ENCODE measurements around the gene ZIC1. TPM values are rescaled to one million over a fixed set of nuclear protein-coding genes. Genes with fewer than 3 reads are reported as not detected.

ZIC1 gene
- total and polyA plus RNA-seq, 9 donors, result 0.05 to 0.45 (median 0.14) TPM; not detected in 5

DNA sequence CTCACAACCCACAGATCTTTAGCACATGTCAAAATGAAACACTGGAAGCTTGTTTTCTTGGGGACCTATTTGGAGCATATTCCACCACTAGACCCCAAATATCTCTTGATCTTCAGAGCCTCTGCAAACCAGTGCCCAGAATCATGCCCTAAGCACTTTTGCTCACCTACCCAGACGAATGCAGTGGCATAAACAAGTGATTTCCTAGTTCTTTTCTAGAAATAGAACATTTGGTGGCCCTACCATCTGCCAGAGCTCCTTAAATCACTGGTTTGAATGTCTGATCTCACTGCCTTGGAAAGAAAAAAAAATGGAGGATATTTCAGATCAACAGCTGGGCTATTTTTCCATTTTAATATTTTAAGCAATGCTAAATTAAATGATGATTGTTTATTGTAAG is 8.2 kb upstream of the ZIC1 start:
- Histone ChIP-seq H3K27ac (no peak overlapping the region), H3K4me3 (no peak overlapping the region), H3K9me3 (peaks cover 0 to 9% of the 10 kb centered on the region in 2 donors), H3K27me3 (no peaks in the 10 kb centered on the region), H3K36me3 (no peaks in the 10 kb centered on the region), H3K4me1 (ENCODE audit: insufficient read depth) (no peaks in the 10 kb centered on the region)
- WGBS, 3 donors, result 12 to 20% (median 15%) methylated on average over 1 of the region's 1 CpG
- intact Hi-C loops (cut with DNase I), result no loop called here
- TF ChIP-seq EP300 (IDR thresholded peaks at IDR 0.05) (no peak), POLR2A (IDR thresholded peaks at IDR 0.05) (no peak)
- TF ChIP-seq, protein P1, sequence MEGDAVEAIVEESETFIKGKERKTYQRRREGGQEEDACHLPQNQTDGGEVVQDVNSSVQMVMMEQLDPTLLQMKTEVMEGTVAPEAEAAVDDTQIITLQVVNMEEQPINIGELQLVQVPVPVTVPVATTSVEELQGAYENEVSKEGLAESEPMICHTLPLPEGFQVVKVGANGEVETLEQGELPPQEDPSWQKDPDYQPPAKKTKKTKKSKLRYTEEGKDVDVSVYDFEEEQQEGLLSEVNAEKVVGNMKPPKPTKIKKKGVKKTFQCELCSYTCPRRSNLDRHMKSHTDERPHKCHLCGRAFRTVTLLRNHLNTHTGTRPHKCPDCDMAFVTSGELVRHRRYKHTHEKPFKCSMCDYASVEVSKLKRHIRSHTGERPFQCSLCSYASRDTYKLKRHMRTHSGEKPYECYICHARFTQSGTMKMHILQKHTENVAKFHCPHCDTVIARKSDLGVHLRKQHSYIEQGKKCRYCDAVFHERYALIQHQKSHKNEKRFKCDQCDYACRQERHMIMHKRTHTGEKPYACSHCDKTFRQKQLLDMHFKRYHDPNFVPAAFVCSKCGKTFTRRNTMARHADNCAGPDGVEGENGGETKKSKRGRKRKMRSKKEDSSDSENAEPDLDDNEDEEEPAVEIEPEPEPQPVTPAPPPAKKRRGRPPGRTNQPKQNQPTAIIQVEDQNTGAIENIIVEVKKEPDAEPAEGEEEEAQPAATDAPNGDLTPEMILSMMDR (IDR thresholded peaks at IDR 0.05), result no peak
- DNase-seq, result no peak

DNA sequence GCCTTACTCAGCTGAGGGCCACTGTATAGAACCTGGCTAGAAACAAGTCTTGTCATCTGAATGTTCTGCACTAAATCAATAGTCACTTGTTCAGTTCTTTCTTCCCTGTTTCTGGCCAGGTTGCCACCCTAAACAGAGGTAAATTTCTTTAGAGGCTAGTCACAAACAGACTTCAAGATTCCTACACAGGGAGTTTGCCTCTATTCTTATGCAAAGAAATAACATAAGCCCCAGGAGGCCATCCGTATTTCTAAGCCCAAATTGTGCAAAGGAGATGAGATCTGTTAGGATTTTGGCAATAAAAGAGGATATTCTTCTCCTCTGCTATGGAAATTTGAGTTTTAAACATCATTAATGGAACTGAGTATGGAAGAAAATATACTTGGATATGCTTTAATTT is 7.7 kb upstream of the ZIC1 start:
- TF ChIP-seq POLR2A (IDR thresholded peaks at IDR 0.05) (no peak), EP300 (IDR thresholded peaks at IDR 0.05) (no peak)
- TF ChIP-seq, protein P1 (IDR thresholded peaks at IDR 0.05), result no peak
- Histone ChIP-seq H3K4me3 (no peak overlapping the region), H3K36me3 (no peaks in the 10 kb centered on the region), H3K9me3 (peaks cover 0 to 9% of the 10 kb centered on the region in 2 donors), H3K27me3 (no peaks in the 10 kb centered on the region), H3K4me1 (ENCODE audit: insufficient read depth) (no peaks in the 10 kb centered on the region), H3K27ac (no peak overlapping the region)
- 13 to 24% (median 16%) methylated on average over 1 of the region's 1 CpG for WGBS, 3 donors
- no peak for DNase-seq
- intact Hi-C loops (cut with DNase I), result no loop called here

DNA sequence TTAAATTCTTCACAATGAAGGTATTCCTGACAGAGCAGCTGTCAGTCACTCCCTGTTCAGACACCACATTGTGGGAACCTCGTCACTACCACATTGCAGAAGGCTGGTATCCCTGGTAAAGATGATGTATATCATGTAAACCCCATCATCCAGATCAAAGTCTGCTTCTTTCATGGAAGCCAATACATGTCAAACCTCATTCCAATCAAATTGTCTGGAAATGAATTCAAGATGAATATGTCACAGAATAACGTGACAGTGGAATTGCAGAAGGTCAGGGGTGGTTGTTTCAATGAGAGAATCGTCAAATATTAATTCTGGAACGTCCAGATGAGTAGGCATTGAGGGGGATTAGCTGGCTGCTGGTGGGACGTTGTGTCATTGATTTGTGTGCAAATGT is 7.0 kb upstream of the ZIC1 start:
- no peaks in the 10 kb centered on the region for H3K36me3 ChIP-seq
- no peak for TF ChIP-seq EP300 (IDR thresholded peaks at IDR 0.05)
- TF ChIP-seq, protein P1 (IDR thresholded peaks at IDR 0.05), result no peak
- no peak for TF ChIP-seq POLR2A (IDR thresholded peaks at IDR 0.05)
- 15 to 21% (median 20%) methylated on average over 5 of the region's 5 CpGs for WGBS, 3 donors
- H3K27ac ChIP-seq, result no peak overlapping the region
- H3K9me3 ChIP-seq, result peaks cover 0 to 9% of the 10 kb centered on the region in 2 donors
- no peaks in the 10 kb centered on the region for H3K27me3 ChIP-seq
- no peak for DNase-seq
- H3K4me1 ChIP-seq (ENCODE audit: insufficient read depth), result no peaks in the 10 kb centered on the region
- intact Hi-C loops (cut with DNase I), result no loop called here
- no peak overlapping the region for H3K4me3 ChIP-seq

DNA sequence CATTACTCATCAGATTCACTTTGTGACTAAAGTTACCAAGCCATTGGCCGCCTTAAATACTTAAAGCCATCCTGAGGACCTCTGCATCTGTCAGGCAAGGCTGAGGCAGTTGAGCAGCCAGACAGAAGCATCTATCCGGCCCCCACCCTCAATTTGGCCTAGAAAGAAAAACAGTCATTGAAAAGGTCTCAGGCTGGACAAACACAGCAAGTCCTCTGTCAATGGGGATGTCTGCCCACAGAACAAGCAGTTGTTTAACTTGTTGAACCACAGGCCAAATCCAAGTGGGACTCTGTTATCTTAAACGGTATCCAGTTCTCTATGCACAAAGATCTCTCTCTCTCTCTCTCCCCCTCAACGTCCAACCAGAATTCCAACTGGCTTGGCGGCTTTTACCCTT is 5.7 kb upstream of the ZIC1 start:
- WGBS, 3 donors, result 51 to 61% (median 58%) methylated on average over 5 of the region's 5 CpGs

More for the DNA sequence above, 5.7 kb upstream of the ZIC1 start:
- no peak overlapping the region for H3K4me3 ChIP-seq
- intact Hi-C loops (cut with DNase I), result no loop called here
- H3K9me3 ChIP-seq, result peaks cover 0 to 4% of the 10 kb centered on the region in 2 donors
- H3K4me1 ChIP-seq (ENCODE audit: insufficient read depth), result no peaks in the 10 kb centered on the region
- no peak for TF ChIP-seq EP300 (IDR thresholded peaks at IDR 0.05)
- TF ChIP-seq, protein P1 (IDR thresholded peaks at IDR 0.05), result no peak
- no peak for TF ChIP-seq POLR2A (IDR thresholded peaks at IDR 0.05)
- no peak overlapping the region for H3K27ac ChIP-seq
- H3K27me3 ChIP-seq, result no peaks in the 10 kb centered on the region
- DNase-seq, result no peak
- H3K36me3 ChIP-seq, result no peaks in the 10 kb centered on the region
